ENCODE measurements around the gene ANKRD2.

ANKRD2 gene

GRCh38 chr10:97539523-97540200 is 32.9 kb upstream of the ANKRD2 start:
- no peak overlapping the region for H3K27ac ChIP-seq
- no peak overlapping the region for H2AFZ ChIP-seq (ENCODE audit: low read depth)
- H3K4me3 ChIP-seq (IDR thresholded peaks at IDR 0.05; ENCODE audit: insufficient read depth, low read depth, low read length), result no peak overlapping the region
- no peak for TF ChIP-seq CTCF (conservative IDR thresholded peaks at IDR 0.05; ENCODE audit: low read depth, low read length)
- no peaks in the 10 kb centered on the region for H3K79me2 ChIP-seq (ENCODE audit: insufficient read depth, low read depth)
- no peaks in the 10 kb centered on the region for H3K36me3 ChIP-seq (ENCODE audit: insufficient read depth)
- no peaks in the 10 kb centered on the region for H3K27me3 ChIP-seq (ENCODE audit: insufficient read depth, low read depth)
- no peak overlapping the region for H3K4me2 ChIP-seq
- peaks cover 9% of the 10 kb centered on the region for H3K4me1 ChIP-seq (ENCODE audit: low read depth, poor library complexity, severe bottlenecking)
- no peak overlapping the region for H3K9ac ChIP-seq
- H4K20me1 ChIP-seq (ENCODE audit: insufficient read depth), result no peaks in the 10 kb centered on the region

GRCh38 chr10:97540669-97541500 is 31.7 kb upstream of the ANKRD2 start:
- Histone ChIP-seq H3K4me1 (ENCODE audit: low read depth, poor library complexity, severe bottlenecking) (peaks cover 9% of the 10 kb centered on the region), H2AFZ (ENCODE audit: low read depth) (no peak overlapping the region), H3K36me3 (ENCODE audit: insufficient read depth) (no peaks in the 10 kb centered on the region), H3K4me3 (IDR thresholded peaks at IDR 0.05; ENCODE audit: insufficient read depth, low read depth, low read length) (no peak overlapping the region), H3K9ac (no peak overlapping the region), H3K27ac (no peak overlapping the region), H4K20me1 (ENCODE audit: insufficient read depth) (no peaks in the 10 kb centered on the region), H3K4me2 (no peak overlapping the region), H3K79me2 (ENCODE audit: insufficient read depth, low read depth) (no peaks in the 10 kb centered on the region), H3K27me3 (ENCODE audit: insufficient read depth, low read depth) (no peaks in the 10 kb centered on the region)
- TF ChIP-seq CTCF (conservative IDR thresholded peaks at IDR 0.05; ENCODE audit: low read depth, low read length), result no peak

GRCh38 chr10:97542169-97543024 is 30.2 kb upstream of the ANKRD2 start:
- peaks cover 9% of the 10 kb centered on the region for H3K4me1 ChIP-seq (ENCODE audit: low read depth, poor library complexity, severe bottlenecking)
- no peaks in the 10 kb centered on the region for H3K36me3 ChIP-seq (ENCODE audit: insufficient read depth)
- H3K9ac ChIP-seq, result no peak overlapping the region
- no peak for TF ChIP-seq CTCF (conservative IDR thresholded peaks at IDR 0.05; ENCODE audit: low read depth, low read length)
- H4K20me1 ChIP-seq (ENCODE audit: insufficient read depth), result no peaks in the 10 kb centered on the region
- no peaks in the 10 kb centered on the region for H3K79me2 ChIP-seq (ENCODE audit: insufficient read depth, low read depth)
- H3K4me2 ChIP-seq, result no peak overlapping the region
- H3K27ac ChIP-seq, result no peak overlapping the region
- H3K4me3 ChIP-seq (IDR thresholded peaks at IDR 0.05; ENCODE audit: insufficient read depth, low read depth, low read length), result no peak overlapping the region
- H3K27me3 ChIP-seq (ENCODE audit: insufficient read depth, low read depth), result no peaks in the 10 kb centered on the region
- H2AFZ ChIP-seq (ENCODE audit: low read depth), result no peak overlapping the region; the same call in 1 of the 2 replicates

- Histone ChIP-seq H3K4me1 (ENCODE audit: low read depth, poor library complexity, severe bottlenecking) (peaks cover 9% of the 10 kb centered on the region), H3K9ac (no peak overlapping the region), H3K79me2 (ENCODE audit: insufficient read depth, low read depth) (no peaks in the 10 kb centered on the region), H3K4me2 (no peak overlapping the region), H2AFZ (ENCODE audit: low read depth) (no peak overlapping the region), H3K27ac (no peak overlapping the region), H4K20me1 (ENCODE audit: insufficient read depth) (no peaks in the 10 kb centered on the region), H3K27me3 (ENCODE audit: insufficient read depth, low read depth) (no peaks in the 10 kb centered on the region), H3K36me3 (ENCODE audit: insufficient read depth) (no peaks in the 10 kb centered on the region), H3K4me3 (IDR thresholded peaks at IDR 0.05; ENCODE audit: insufficient read depth, low read depth, low read length) (no peak overlapping the region)
- no peak for TF ChIP-seq CTCF (conservative IDR thresholded peaks at IDR 0.05; ENCODE audit: low read depth, low read length)
Observed at GRCh38 chr10:97543025-97543546, 29.5 kb upstream of the ANKRD2 start.
